ENCODE measurements around the gene SHROOM1. TPM values are rescaled to one million over a fixed set of nuclear protein-coding genes. Genes with fewer than 3 reads are reported as not detected.
"Not testable (repeated sequence)": the region's sequence is repeated elsewhere in the genome, so short reads cannot be mapped to it uniquely, and the experiment has no call there.

The SHROOM1 gene
- total RNA-seq, 4 donors from 2014 or later = 7.0 to 17.0 (median 9.1) TPM

DNA sequence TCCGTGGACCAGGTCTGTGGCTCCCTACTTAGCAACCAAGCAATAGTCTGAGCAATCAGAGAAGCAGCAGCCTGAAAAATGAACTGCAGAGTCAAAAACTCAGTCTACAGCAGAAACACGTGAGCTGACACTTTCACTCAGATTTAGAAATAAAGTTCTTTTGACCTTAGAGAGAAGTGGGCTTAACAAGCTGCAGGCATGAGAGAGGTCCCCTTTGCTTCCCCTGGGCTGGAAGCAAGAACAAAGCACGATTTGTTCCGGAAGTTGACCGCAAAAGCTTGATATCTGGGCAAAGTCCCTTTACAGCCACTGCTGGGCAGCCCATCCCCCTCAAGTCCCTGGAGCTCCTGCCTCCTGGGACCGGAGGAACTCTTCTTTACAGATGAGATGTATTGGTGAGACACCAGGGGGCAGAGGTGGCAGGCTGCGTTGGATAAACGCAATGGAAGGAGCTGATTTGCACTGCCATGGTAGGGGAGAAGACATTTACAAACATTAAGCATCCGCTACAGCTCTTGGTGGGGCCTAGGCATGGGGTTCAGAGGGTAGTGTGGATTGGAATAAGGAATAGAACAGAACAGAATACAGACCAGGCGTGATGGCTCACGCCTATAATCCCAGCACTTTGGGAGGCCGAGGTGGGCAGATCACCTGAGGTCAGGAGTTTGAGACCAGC, 23.1 kb downstream of the SHROOM1 start:
- TF ChIP-seq, protein P1, sequence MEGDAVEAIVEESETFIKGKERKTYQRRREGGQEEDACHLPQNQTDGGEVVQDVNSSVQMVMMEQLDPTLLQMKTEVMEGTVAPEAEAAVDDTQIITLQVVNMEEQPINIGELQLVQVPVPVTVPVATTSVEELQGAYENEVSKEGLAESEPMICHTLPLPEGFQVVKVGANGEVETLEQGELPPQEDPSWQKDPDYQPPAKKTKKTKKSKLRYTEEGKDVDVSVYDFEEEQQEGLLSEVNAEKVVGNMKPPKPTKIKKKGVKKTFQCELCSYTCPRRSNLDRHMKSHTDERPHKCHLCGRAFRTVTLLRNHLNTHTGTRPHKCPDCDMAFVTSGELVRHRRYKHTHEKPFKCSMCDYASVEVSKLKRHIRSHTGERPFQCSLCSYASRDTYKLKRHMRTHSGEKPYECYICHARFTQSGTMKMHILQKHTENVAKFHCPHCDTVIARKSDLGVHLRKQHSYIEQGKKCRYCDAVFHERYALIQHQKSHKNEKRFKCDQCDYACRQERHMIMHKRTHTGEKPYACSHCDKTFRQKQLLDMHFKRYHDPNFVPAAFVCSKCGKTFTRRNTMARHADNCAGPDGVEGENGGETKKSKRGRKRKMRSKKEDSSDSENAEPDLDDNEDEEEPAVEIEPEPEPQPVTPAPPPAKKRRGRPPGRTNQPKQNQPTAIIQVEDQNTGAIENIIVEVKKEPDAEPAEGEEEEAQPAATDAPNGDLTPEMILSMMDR (IDR thresholded peaks at IDR 0.05) = no peak
- ATAC-seq (ENCODE audit: low FRiP score) (no peak), DNase-seq (ENCODE audit: low spot score) (no peak)

DNA sequence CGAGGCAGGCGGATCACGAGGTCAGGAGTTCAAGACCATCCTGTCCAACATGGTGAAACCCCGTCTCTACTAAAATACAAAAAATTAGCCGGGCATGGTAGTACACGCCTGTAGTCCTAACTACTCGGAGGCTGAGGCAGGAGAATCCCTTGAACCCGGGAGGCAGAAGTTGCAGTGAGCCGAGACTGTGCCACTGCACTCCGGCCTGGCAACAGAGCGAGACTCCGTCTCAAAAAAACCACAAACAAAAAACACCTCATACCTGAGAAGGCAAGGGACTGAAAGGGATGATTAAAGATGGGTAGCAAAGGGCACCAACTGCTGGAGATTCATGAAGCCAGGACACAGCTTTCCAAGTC, 23.7 kb downstream of the SHROOM1 start:
- not testable (repeated sequence) for DNase-seq (ENCODE audit: low spot score); ATAC-seq (ENCODE audit: low FRiP score)

DNA sequence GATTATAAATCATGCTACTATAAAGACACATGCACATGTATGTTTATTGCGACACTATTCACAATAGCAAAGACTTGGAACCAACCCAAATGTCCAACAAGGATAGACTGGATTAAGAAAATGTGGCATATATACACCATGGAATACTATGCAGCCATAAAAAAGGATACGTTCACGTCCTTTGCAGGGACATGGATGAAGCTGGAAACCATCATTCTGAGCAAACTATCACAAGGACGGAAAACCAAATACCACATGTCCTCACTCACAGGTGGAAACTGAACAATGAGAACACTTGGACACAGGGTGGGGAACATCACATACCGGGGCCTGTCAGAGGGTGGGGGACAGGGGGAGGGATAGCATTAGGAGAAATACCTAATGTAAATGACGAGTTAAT, 24.6 kb downstream of the SHROOM1 start:
- DNase-seq (ENCODE audit: low spot score) = not testable (repeated sequence)

DNA sequence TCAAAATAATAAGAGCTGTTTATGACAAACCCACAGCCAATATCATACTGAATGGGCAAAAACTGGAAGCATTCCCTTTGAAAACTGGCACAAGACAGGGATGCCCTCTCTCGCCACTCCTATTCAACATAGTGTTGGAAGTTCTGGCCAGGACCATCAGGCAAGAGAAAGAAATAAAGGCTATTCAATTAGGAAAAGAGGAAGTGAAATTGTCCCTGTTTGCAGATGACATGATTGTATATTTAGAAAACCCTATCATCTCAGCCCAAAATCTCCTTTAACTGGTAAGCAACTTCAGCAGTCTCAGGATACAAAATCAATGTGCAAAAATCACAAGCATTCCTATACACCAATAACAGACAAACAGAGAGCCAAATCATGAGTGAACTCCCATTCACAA, 26.2 kb downstream of the SHROOM1 start:
- not testable (repeated sequence) for ATAC-seq (ENCODE audit: low FRiP score); DNase-seq (ENCODE audit: low spot score)

More for the DNA sequence above, 24.6 kb downstream of the SHROOM1 start:
- not testable (repeated sequence) for ATAC-seq (ENCODE audit: low FRiP score)

DNA sequence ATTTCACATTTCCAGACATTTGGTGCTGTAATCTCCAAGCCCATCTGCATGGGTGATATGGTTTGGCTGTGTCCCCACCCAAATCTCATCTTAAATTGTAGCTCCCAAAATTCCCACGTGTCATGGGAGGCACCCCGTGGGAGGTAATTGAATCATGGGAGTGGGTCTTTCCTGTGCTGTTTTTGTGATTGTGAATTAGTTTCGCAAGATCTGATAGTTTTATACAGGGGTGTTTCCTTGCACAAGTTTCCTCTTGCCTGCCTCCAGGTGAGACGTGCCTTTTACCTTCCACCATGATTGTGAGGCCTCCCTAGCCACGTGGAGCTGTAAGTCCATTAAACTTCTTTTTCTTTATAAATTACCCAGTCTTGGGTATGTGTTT, 27.8 kb downstream of the SHROOM1 start:
- not testable (repeated sequence) for ATAC-seq (ENCODE audit: low FRiP score); DNase-seq (ENCODE audit: low spot score)

DNA sequence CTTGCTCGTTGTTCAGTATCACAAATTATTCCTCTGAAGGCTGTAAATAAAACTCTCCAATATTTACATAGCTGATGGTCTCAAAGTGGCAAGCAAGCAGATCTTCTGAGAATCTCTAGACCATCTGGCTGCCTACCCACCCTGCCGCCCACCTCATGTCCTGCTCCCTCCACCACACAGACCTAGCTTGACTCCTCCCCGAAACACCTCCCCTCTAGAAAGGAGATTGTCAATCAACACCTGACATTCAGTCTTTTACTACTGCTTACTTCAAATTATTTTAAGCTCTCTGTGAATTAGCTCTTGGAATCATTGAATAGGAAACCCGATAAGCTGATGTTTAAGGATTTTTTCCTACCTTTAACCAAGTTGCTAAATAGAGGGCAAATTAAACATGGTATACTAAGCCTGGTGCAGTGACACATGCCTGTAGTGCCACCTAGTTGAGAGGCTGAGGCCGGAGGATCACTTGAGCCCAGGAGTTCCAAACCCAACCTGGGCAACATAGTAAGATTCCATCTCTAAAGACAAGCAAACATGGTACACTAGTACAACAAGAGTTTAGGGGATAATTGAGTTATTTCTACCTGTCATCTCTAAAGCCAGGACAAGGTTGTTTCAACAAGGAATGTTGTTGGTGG, 28.3 kb downstream of the SHROOM1 start:
- no peak for ATAC-seq (ENCODE audit: low FRiP score)
- TF ChIP-seq, protein P1 (IDR thresholded peaks at IDR 0.05) = no peak

DNA sequence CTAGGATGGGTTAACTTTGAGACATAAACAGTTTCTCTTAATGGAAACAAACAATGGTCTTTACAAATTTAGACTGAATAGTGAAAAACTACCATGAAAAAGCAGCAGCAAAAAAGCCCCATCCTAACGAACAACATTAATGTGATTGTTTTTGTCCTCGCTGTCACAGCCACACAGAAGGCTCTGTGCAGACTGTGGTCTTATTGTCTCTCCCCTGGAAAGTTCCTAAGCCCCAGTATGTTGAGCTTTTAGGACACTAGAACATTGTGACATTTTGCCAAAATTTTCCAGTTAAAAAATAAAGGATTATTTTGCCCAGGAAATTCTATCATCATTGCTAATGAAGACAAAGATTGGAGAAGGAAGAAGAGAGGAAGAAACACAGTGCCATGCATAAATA, 29.9 kb downstream of the SHROOM1 start:
- DNase-seq (ENCODE audit: low spot score) (no peak), ATAC-seq (ENCODE audit: low FRiP score) (no peak)
- TF ChIP-seq, protein P1 (IDR thresholded peaks at IDR 0.05) = no peak

More for the DNA sequence above, 28.3 kb downstream of the SHROOM1 start:
- DNase-seq (ENCODE audit: low spot score) = no peak

DNA sequence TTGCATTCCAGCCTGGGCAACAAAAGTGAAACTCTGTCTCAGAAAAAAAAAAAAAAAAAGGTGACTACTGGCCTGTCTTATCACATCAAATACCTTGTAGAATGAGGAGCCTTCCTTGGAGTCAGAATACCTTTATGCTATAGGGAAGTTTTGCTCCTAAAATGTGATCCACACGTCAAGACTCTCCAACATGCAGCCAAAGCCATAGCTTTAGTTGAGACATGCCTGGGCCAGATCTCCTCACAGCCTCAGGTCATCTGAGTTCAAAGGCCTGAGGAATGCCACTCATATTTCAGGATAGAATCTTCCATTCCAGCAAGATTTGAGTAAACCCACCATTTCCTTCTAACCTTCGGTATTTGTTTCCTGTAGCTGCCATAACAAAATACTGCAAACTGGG, 31.1 kb downstream of the SHROOM1 start:
- DNase-seq (ENCODE audit: low spot score) = no peak
- no peak for ATAC-seq (ENCODE audit: low FRiP score)
- TF ChIP-seq, protein P1 (IDR thresholded peaks at IDR 0.05) = no peak

DNA sequence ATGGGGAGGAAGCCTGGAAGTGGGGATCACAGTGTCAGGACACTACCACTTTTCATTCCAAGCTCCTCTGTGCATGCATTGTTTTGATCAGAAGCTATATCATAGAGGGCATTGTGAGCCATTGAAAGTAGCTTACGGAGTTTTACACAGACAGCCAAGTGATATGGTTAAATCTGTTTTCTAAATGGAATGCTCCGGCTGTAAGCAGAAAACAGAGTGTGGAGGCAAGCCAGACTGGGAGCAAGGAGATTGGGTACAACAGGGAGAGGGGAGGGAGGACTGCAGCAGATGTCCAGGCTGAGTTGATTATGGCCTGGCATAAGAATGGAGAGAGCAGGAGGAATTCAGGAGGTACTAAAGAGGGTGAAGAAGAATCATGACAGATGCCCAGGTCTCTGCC, 32.8 kb downstream of the SHROOM1 start:
- no peak for DNase-seq (ENCODE audit: low spot score)
- TF ChIP-seq, protein P1 (IDR thresholded peaks at IDR 0.05) = no peak
- ATAC-seq (ENCODE audit: low FRiP score) = no peak
